ENCODE measurements around the gene MAGED1.

- no peak for TF ChIP-seq POLR2A (IDR thresholded peaks at IDR 0.05; ENCODE audit: low read depth, low read length)
- no peak for TF ChIP-seq POLR2AphosphoS5 (IDR thresholded peaks at IDR 0.05; ENCODE audit: low read depth, low read length)
Observed at GRCh38 chrX:51891245-51891644, 2.2 kb upstream of the MAGED1 start.

Measured in GM12891 (cell line).